Nephron (organoid): Measurements from ENCODE around the gene TTC13.

Experiments
- H3K27ac Mint-ChIP-seq, 3 experiments: 2 replicates each; pipeline ENCODE4 v1.8.0; 2020; ENCODE audit warnings: mixed read lengths in 3 of 3, mild to moderate bottlenecking in 2 of 3, moderate library complexity in 1 of 3
- H3K27me3 Mint-ChIP-seq: 2 replicates; pipeline ENCODE4 v1.8.0; 2021; ENCODE audit warnings: low read depth, mild to moderate bottlenecking, moderate library complexity, mixed read lengths
- H3K36me3 Mint-ChIP-seq: 2 replicates; pipeline ENCODE4 v1.8.0; 2020; ENCODE audit warnings: low read depth, mixed read lengths
- H3K4me1 Mint-ChIP-seq: 2 replicates; pipeline ENCODE4 v1.8.0; 2020; ENCODE audit warnings: mixed read lengths
- H3K4me3 Mint-ChIP-seq, 3 experiments: 2 replicates each; pipeline ENCODE4 v1.8.0; 2020; ENCODE audit warnings: mild to moderate bottlenecking in 3 of 3, mixed read lengths in 3 of 3, moderate library complexity in 2 of 3
- H3K9me3 Mint-ChIP-seq: 2 replicates; pipeline ENCODE4 v1.8.0; 2020; ENCODE audit warnings: mixed read lengths
- CTCF ChIP-seq, 3 experiments: fragments of 200-600 bp; sonication (generic); IDR thresholded peaks; one replicate each; pipeline ENCODE4 v1.5.0; 2021; ENCODE audit warnings: antibody characterized with exemption in 3 of 3; ENCODE audit not compliant: unreplicated experiment in 3 of 3

The TTC13 gene

GRCh38 chr1:230970432-230970831 lies 8.2 kb downstream of the TTC13 start:
- Mint-ChIP-seq H3K27ac (no peak overlapping the region), H3K4me3 (no peak overlapping the region), H3K36me3 (no peaks in the 10 kb centered on the region), H3K27me3 (no peaks in the 10 kb centered on the region), H3K9me3 (no peaks in the 10 kb centered on the region), H3K4me1 (peaks cover 14% of the 10 kb centered on the region)
- no peak for TF ChIP-seq CTCF (IDR thresholded peaks at IDR 0.05; ENCODE audit: unreplicated experiment in 3 of 3)

- Mint-ChIP-seq H3K4me1 (peaks cover 10% of the 10 kb centered on the region), H3K27me3 (no peaks in the 10 kb centered on the region), H3K9me3 (no peaks in the 10 kb centered on the region), H3K27ac (no peak overlapping the region), H3K36me3 (no peaks in the 10 kb centered on the region), H3K4me3 (no peak overlapping the region)
- TF ChIP-seq CTCF (IDR thresholded peaks at IDR 0.05; ENCODE audit: unreplicated experiment in 3 of 3), result no peak
These were observed 12.2 kb downstream of the TTC13 start for GRCh38 chr1:230966358-230966873.

- Mint-ChIP-seq H3K36me3 (peaks cover 2% of the 10 kb centered on the region), H3K9me3 (no peaks in the 10 kb centered on the region), H3K4me1 (peaks cover 10% of the 10 kb centered on the region), H3K4me3 (no peak overlapping the region), H3K27me3 (no peaks in the 10 kb centered on the region), H3K27ac (no peak overlapping the region)
- no peak for TF ChIP-seq CTCF (IDR thresholded peaks at IDR 0.05; ENCODE audit: unreplicated experiment in 3 of 3)
These were observed 13.1 kb downstream of the TTC13 start for GRCh38 chr1:230965535-230965934.

DNA sequence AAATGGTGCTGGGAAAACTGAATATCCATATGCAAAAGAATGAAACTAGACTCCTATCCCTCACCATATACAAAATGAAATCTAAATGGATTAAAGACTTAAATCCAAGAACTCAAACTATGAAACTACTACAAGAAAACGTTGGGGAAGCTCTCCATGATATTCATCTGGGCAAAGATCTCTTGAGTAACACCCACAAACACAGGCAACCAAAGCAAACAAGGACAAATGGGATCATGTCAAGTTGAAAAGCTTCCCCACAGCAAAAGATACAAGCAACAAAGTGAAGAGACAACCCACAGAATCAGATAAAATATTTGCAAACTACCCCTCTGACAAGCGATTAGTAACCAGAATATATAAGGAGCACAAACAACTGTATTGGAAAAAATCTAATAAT lies 13.8 kb downstream of the TTC13 start:
- H3K4me3 Mint-ChIP-seq, result no peak overlapping the region
- peaks cover 5% of the 10 kb centered on the region for H3K36me3 Mint-ChIP-seq
- no peak overlapping the region for H3K27ac Mint-ChIP-seq
- H3K27me3 Mint-ChIP-seq, result no peaks in the 10 kb centered on the region
- TF ChIP-seq CTCF (IDR thresholded peaks at IDR 0.05; ENCODE audit: unreplicated experiment in 3 of 3), result no peak
- no peaks in the 10 kb centered on the region for H3K9me3 Mint-ChIP-seq
- H3K4me1 Mint-ChIP-seq, result peaks cover 10% of the 10 kb centered on the region

DNA sequence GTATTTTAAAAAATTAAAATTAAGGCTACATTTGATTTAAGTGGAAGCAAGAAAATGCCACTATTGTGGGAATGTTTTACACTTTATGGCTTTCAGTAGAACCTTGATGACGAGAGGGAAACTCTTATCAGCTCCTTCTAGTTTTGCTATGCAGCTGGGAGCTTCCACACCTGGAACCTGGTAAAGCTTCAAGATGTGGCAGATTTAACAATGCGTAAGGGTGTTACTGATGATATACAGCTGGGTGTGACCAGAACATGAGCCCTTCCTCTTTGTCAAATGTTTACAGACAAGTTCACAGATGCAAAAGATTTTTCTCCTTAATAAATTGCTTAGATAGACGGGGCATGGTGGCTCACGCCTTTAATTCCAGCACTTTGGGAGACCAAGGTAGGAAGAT lies 20.3 kb downstream of the TTC13 start:
- H3K36me3 Mint-ChIP-seq, result peaks cover 13% of the 10 kb centered on the region
- no peak for TF ChIP-seq CTCF (IDR thresholded peaks at IDR 0.05; ENCODE audit: unreplicated experiment in 3 of 3)
- H3K27ac Mint-ChIP-seq, result no peak overlapping the region
- no peaks in the 10 kb centered on the region for H3K27me3 Mint-ChIP-seq
- no peaks in the 10 kb centered on the region for H3K9me3 Mint-ChIP-seq
- no peak overlapping the region for H3K4me3 Mint-ChIP-seq
- H3K4me1 Mint-ChIP-seq, result no peaks in the 10 kb centered on the region

- TF ChIP-seq CTCF (IDR thresholded peaks at IDR 0.05; ENCODE audit: unreplicated experiment in 3 of 3), result no peak
- Mint-ChIP-seq H3K4me3 (no peak overlapping the region), H3K9me3 (no peaks in the 10 kb centered on the region), H3K36me3 (peaks cover 13% of the 10 kb centered on the region), H3K27me3 (no peaks in the 10 kb centered on the region), H3K4me1 (no peaks in the 10 kb centered on the region), H3K27ac (no peak overlapping the region)
These were observed 21.1 kb downstream of the TTC13 start for GRCh38 chr1:230957580-230957989.
